HepG2 (cell line): ENCODE results near the gene CARMIL1. TPM values are rescaled to one million over a fixed set of nuclear protein-coding genes. Genes with fewer than 3 reads are reported as not detected.

Experiments
- ATAC-seq: fragments of 200-7000 bp; cut with Tn5 transposase; 3 replicates; pipeline ENCODE4 v1.9.1; 2020; ENCODE audit warnings: mild to moderate bottlenecking, moderate library complexity
- BruUV-seq: library from RNA; stranded (reverse); fragments of 400-500 nt; replicated peaks from 2 replicates; lab custom pipeline; 2021; lab: Mats Ljungman, UMichigan
- CTCF ChIA-PET: fragments of 300-600 bp; formaldehyde crosslinking; extraction: SDS; loops from one replicate; lab custom pipeline; 2021; ENCODE audit warnings: low total read pairs, inconsistent platforms, low intra/inter-chr PET ratio; lab: Yijun Ruan, JAX
- POLR2A ChIA-PET: fragments of 350-600 bp; sonication (Branson Sonifier 250); formaldehyde crosslinking; loops from one replicate; lab custom pipeline; 2020; ENCODE audit warnings: antibody characterized with exemption, inconsistent platforms; lab: Yijun Ruan, JAX
- DNase-seq: peaks from one replicate; pipeline ENCODE4 v3.0.0-alpha.2; 2015; ENCODE audit warnings: low spot score
- FAIRE-seq: peaks from 3 replicates; lab custom pipeline; 2011; peaks lifted over from hg19 to GRCh38; lab: Jason Lieb, UNC
- H2AFZ ChIP-seq: one replicate; pipeline ENCODE4 v1.6.1; 2011; ENCODE audit warnings: low read length, inconsistent platforms
- H3K27ac ChIP-seq: fragments of 300-600 bp; 3 replicates; pipeline ENCODE4 v1.8.0; 2011; ENCODE audit warnings: mixed run types, mild to moderate bottlenecking, mixed read lengths, low read length, inconsistent platforms; ENCODE audit not compliant: insufficient read depth; ENCODE audit errors: extremely low read length
- H3K27me3 ChIP-seq, 2 experiments: fragments of 200-600 bp in 1 of 2; 2 replicates in 1 of 2; 3 replicates in 1 of 2; pipeline versions ENCODE4 v1.6.0 to v1.8.0; 2011; ENCODE audit warnings: low read length in 2 of 2, mild to moderate bottlenecking in 2 of 2, moderate library complexity in 2 of 2, inconsistent platforms in 1 of 2; ENCODE audit not compliant: insufficient read depth in 2 of 2, control insufficient read depth in 1 of 2
- H3K36me3 ChIP-seq, 2 experiments: fragments of 200-600 bp in 1 of 2; replicated peaks in 1 of 2; 2 replicates in 1 of 2; 3 replicates in 1 of 2; pipeline versions ENCODE4 v1.5.1 to v1.8.0; 2011; ENCODE audit warnings: low read length in 2 of 2, inconsistent platforms in 1 of 2; ENCODE audit not compliant: insufficient read depth in 2 of 2, control insufficient read depth in 1 of 2
- H3K4me1 ChIP-seq: 2 replicates; pipeline ENCODE4 v1.5.1; 2012; ENCODE audit warnings: low read length, inconsistent platforms; ENCODE audit not compliant: insufficient read depth
- H3K4me2 ChIP-seq: 2 replicates; pipeline ENCODE4 v1.6.0; 2011; ENCODE audit warnings: low read depth, low read length, inconsistent platforms
- H3K4me3 ChIP-seq, 3 experiments: fragments of 200-600 bp in 1 of 3; sonication (generic), shearing (Covaris generic) in 1 of 3; replicated peaks in 1 of 3; 2 replicates each; pipeline ENCODE4 v1.5.1; 2011 to 2016; ENCODE audit warnings: low read length in 3 of 3, inconsistent platforms in 2 of 3, low read depth in 2 of 3, mild to moderate bottlenecking in 2 of 3, control low read depth in 1 of 3, mixed read lengths in 1 of 3; ENCODE audit not compliant: insufficient read depth in 1 of 3
- H3K79me2 ChIP-seq: one replicate; pipeline ENCODE4 v1.6.1; 2011; ENCODE audit warnings: low read length, inconsistent platforms; ENCODE audit not compliant: insufficient read depth
- H3K9ac ChIP-seq: 2 replicates; pipeline ENCODE4 v1.6.0; 2011; ENCODE audit warnings: mild to moderate bottlenecking, low read depth, low read length, inconsistent platforms; ENCODE audit not compliant: insufficient read depth
- H3K9me3 ChIP-seq: 2 replicates; pipeline ENCODE4 v1.5.1; 2012; ENCODE audit warnings: mild to moderate bottlenecking, low read length
- H4K20me1 ChIP-seq: 2 replicates; pipeline ENCODE4 v1.6.0; 2011; ENCODE audit warnings: inconsistent platforms, mild to moderate bottlenecking, low read length, moderate library complexity; ENCODE audit not compliant: insufficient read depth
- GLMP ChIP-seq: sonication (generic); formaldehyde crosslinking; IDR thresholded peaks from 2 replicates; pipeline ENCODE4 v1.9.0; 2021; ENCODE audit warnings: missing genetic modification reagents, mild to moderate bottlenecking, borderline replicate concordance
- HNF4G ChIP-seq, 2 experiments: sonication (generic) in 1 of 2; formaldehyde crosslinking in 1 of 2; IDR thresholded peaks; 2 replicates each; pipeline versions ENCODE4 v1.4.0 to v1.6.1; 2011 to 2020; ENCODE audit warnings: borderline replicate concordance in 2 of 2, low read depth in 2 of 2, mild to moderate bottlenecking in 2 of 2, low read length in 1 of 2, missing genetic modification reagents in 1 of 2, moderate library complexity in 1 of 2
- HOXA7 ChIP-seq: sonication (generic); formaldehyde crosslinking; IDR thresholded peaks from 2 replicates; pipeline ENCODE4 v1.8.1; 2022; ENCODE audit warnings: mild to moderate bottlenecking, missing genetic modification reagents, moderate library complexity
- MAF1 ChIP-seq: sonication (generic); formaldehyde crosslinking; IDR thresholded peaks from 2 replicates; pipeline ENCODE4 v1.5.0; 2020; ENCODE audit warnings: missing genetic modification reagents, borderline replicate concordance
- MAFG ChIP-seq: sonication (generic); formaldehyde crosslinking; IDR thresholded peaks from 2 replicates; pipeline ENCODE4 v1.5.1; 2020; ENCODE audit warnings: mild to moderate bottlenecking, missing genetic modification reagents
- MATR3 ChIP-seq: sonication (generic); formaldehyde crosslinking; IDR thresholded peaks from 2 replicates; pipeline ENCODE4 v1.4.0; 2020; ENCODE audit warnings: missing genetic modification reagents
- PAF1 ChIP-seq: IDR thresholded peaks from 2 replicates; pipeline ENCODE4 v1.6.1; 2016; ENCODE audit warnings: missing genetic modification reagents, missing compliant biosample characterization
- SCMH1 ChIP-seq: sonication (generic); formaldehyde crosslinking; IDR thresholded peaks from 2 replicates; pipeline ENCODE4 v1.9.0; 2021; ENCODE audit warnings: missing genetic modification reagents, mild to moderate bottlenecking, borderline replicate concordance
- SMAD1 ChIP-seq: sonication (generic); formaldehyde crosslinking; IDR thresholded peaks from 2 replicates; pipeline ENCODE4 v1.4.0; 2020; ENCODE audit warnings: missing genetic modification reagents, low read depth, mild to moderate bottlenecking, borderline replicate concordance
- ZNF253 ChIP-seq: sonication (generic); formaldehyde crosslinking; IDR thresholded peaks from 2 replicates; pipeline ENCODE4 v1.8.0; 2022; ENCODE audit warnings: mild to moderate bottlenecking, missing genetic modification reagents, borderline replicate concordance
- ZNF274 ChIP-seq: sonication (generic); formaldehyde crosslinking; IDR thresholded peaks from 2 replicates; pipeline ENCODE4 v1.5.1; 2020; ENCODE audit warnings: mild to moderate bottlenecking, missing genetic modification reagents
- ZNF329 ChIP-seq: sonication (generic); formaldehyde crosslinking; IDR thresholded peaks from 2 replicates; pipeline ENCODE4 v1.9.0; 2021; ENCODE audit warnings: low read depth, mild to moderate bottlenecking, missing genetic modification reagents
- ZNF703 ChIP-seq: sonication (generic); formaldehyde crosslinking; IDR thresholded peaks from 2 replicates; pipeline ENCODE4 v1.5.1; 2020; ENCODE audit warnings: missing genetic modification reagents, mild to moderate bottlenecking, moderate library complexity, borderline replicate concordance
- ZNF816 ChIP-seq: sonication (generic); formaldehyde crosslinking; IDR thresholded peaks from 2 replicates; pipeline ENCODE4 v1.8.0; 2022; ENCODE audit warnings: missing genetic modification reagents, mild to moderate bottlenecking, borderline replicate concordance
- WGBS: methylation state at CpG from one replicate; pipeline ENCODE4 v1.1.6; 2017; ENCODE audit warnings: low lambda C conversion rate; 5-methylcytosine and 5-hydroxymethylcytosine counted together
- in situ Hi-C: cut with HindIII; loops from 2 replicates; pipeline ENCODE4 v1.10.0; 2017; ENCODE audit warnings: low pct_unique_long_range_greater_than_20kb; ENCODE audit not compliant: extremely low pct_ligation_motif_present
- intact Hi-C: fragments of 100-400 bp; cut with micrococcal nuclease; formaldehyde crosslinking; loops from one replicate; pipeline ENCODE4 v1.10.0; 2022; ENCODE audit not compliant: unreplicated experiment
- polyA plus RNA-seq, 8 experiments: library from polyadenylated mRNA; depleted of rRNA in 3 of 8; stranded (reverse) in 7 of 8; unstranded in 1 of 8; fragments of >200 nt; fragmentation: Illumina TruSeq in 4 of 8; extraction: Trizol in 4 of 8; gene quantifications; 2 replicates each; pipeline versions ENCODE4 v1.2.1 to v1.2.3, GENCODE V29; 2011 to 2016; ENCODE audit warnings: low read depth in 4 of 8, missing spikeins in 1 of 8, mixed read lengths in 1 of 8; ENCODE audit not compliant: insufficient read depth in 1 of 8
- total RNA-seq, 5 experiments: library from RNA; depleted of rRNA; stranded (reverse); fragments of >200 nt; fragmentation: Illumina TruSeq; extraction: Trizol; gene quantifications; 2 replicates each; pipeline ENCODE4 v1.2.3, GENCODE V29; 2016; ENCODE audit warnings: low read depth in 1 of 5

CARMIL1 gene
- total and polyA plus RNA-seq, 2 of the 13 experiments (the other 11 are each of a cell fraction or from before 2014, with no cell fraction given), result 1.8 to 2.6 TPM

GRCh38 chr6:25407431-25407830 lies 128.3 kb downstream of the CARMIL1 start:
- no peak overlapping the region for H2AFZ ChIP-seq
- no peak overlapping the region for H3K27ac ChIP-seq

GRCh38 chr6:25410102-25410501 lies 130.9 kb downstream of the CARMIL1 start:
- CTCF ChIA-PET, result no interaction called here
- TF ChIP-seq ZNF274 (no peak), ZNF703 (CRISPR knock-in tag) (no peak), ZNF253 (CRISPR knock-in tag) (no peak), ZNF816 (CRISPR knock-in tag) (no peak), SMAD1 (CRISPR knock-in tag) (no peak), MAF1 (CRISPR knock-in tag) (no peak), HNF4G (IDR thresholded peaks at IDR 0.05; ENCODE audit: borderline replicate concordance, low read depth, low read length) (no peak), HNF4G (CRISPR knock-in tag; IDR thresholded peaks at IDR 0.05; ENCODE audit: borderline replicate concordance, low read depth) (no peak), MATR3 (CRISPR knock-in tag) (no peak), ZNF329 (no peak), SCMH1 (CRISPR knock-in tag) (no peak)
- TF ChIP-seq, all 625 proteins: peak for 0
- no TSS peak for BruUV-seq
- Histone ChIP-seq H3K4me1 (no peaks in the 10 kb centered on the region), H3K9me3 (no peaks in the 10 kb centered on the region), H3K27ac (no peak overlapping the region), H3K9ac (no peak overlapping the region), H3K36me3 (no peaks in the 10 kb centered on the region), H3K4me3 (no peak overlapping the region), H3K27me3 (no peaks in the 10 kb centered on the region), H3K79me2 (no peaks in the 10 kb centered on the region), H3K4me2 (no peak overlapping the region), H4K20me1 (no peaks in the 10 kb centered on the region), H2AFZ (no peak overlapping the region)
- no peak for ATAC-seq
- in situ Hi-C loops, result no loop called here
- WGBS, result 96% methylated on average over 1 of the region's 1 CpG
- POLR2A ChIA-PET, result no interaction called here
- FAIRE-seq, result no peak
- intact Hi-C loops, result no loop called here
- no peak for DNase-seq

More at GRCh38 chr6:25407431-25407830, 128.3 kb downstream of the CARMIL1 start:
- H3K36me3 ChIP-seq, result no peaks in the 10 kb centered on the region
- DNase-seq, result no peak
- H3K4me1 ChIP-seq, result no peaks in the 10 kb centered on the region
- H4K20me1 ChIP-seq, result no peaks in the 10 kb centered on the region
- no peak overlapping the region for H3K9ac ChIP-seq
- ChIA-PET CTCF (no interaction called here), POLR2A (no interaction called here)
- no peaks in the 10 kb centered on the region for H3K9me3 ChIP-seq
- no peaks in the 10 kb centered on the region for H3K79me2 ChIP-seq
- H3K27me3 ChIP-seq, result no peaks in the 10 kb centered on the region
- WGBS, result 34% methylated on average over 3 of the region's 3 CpGs
- no peak for ATAC-seq
- no TSS peak for BruUV-seq
- no peak overlapping the region for H3K4me2 ChIP-seq
- intact Hi-C loops, result no loop called here
- in situ Hi-C loops, result no loop called here
- TF ChIP-seq HOXA7 (CRISPR knock-in tag), result no peak
- no peak for TF ChIP-seq MAFG (CRISPR knock-in tag)
- TF ChIP-seq PAF1 (CRISPR knock-in tag), result no peak
- no peak for TF ChIP-seq GLMP (CRISPR knock-in tag)
- FAIRE-seq, result no peak
- no peak overlapping the region for H3K4me3 ChIP-seq
